HepG2 (cell line): Measurements from ENCODE around the gene FAM111A. TPM values are rescaled to one million over a fixed set of nuclear protein-coding genes. Genes with fewer than 3 reads are reported as not detected.
A peak's percentile ranks its signal among the peaks of the same experiment; 100 is the strongest.

Experiments used
- BRF2 ChIP-seq: sonication (generic); formaldehyde crosslinking; IDR thresholded peaks from 2 replicates; pipeline ENCODE4 v1.8.1; 2022; ENCODE audit warnings: mild to moderate bottlenecking, missing genetic modification reagents
- CC2D1A ChIP-seq: sonication (generic); formaldehyde crosslinking; IDR thresholded peaks from 2 replicates; pipeline ENCODE4 v1.8.1; 2023; ENCODE audit warnings: mild to moderate bottlenecking, missing genetic modification reagents
- CREB1 ChIP-seq, 2 experiments: fragments of 450-650 bp in 1 of 2; IDR thresholded peaks; 2 replicates each; pipeline ENCODE4 v1.6.1; 2016 to 2017; ENCODE audit warnings: control low read depth in 1 of 2, mild to moderate bottlenecking in 1 of 2, missing compliant biosample characterization in 1 of 2, missing genetic modification characterization in 1 of 2
- ETV5 ChIP-seq: IDR thresholded peaks from 2 replicates; pipeline ENCODE4 v1.6.1; 2018; ENCODE audit warnings: missing biosample characterization, missing genetic modification reagents, inconsistent platforms, borderline replicate concordance
- GTF2F1 ChIP-seq: fragments of 150-350 bp; IDR thresholded peaks from 2 replicates; pipeline ENCODE4 v1.6.1; 2014; ENCODE audit warnings: low read length
- HNF4G ChIP-seq, 2 experiments: sonication (generic) in 1 of 2; formaldehyde crosslinking in 1 of 2; IDR thresholded peaks; 2 replicates each; pipeline versions ENCODE4 v1.4.0 to v1.6.1; 2011 to 2020; ENCODE audit warnings: borderline replicate concordance in 2 of 2, low read depth in 2 of 2, mild to moderate bottlenecking in 2 of 2, low read length in 1 of 2, missing genetic modification reagents in 1 of 2, moderate library complexity in 1 of 2
- MEIS1 ChIP-seq: sonication (generic); formaldehyde crosslinking; IDR thresholded peaks from 2 replicates; pipeline ENCODE4 v1.9.0; 2021; ENCODE audit warnings: mild to moderate bottlenecking, missing genetic modification reagents, moderate library complexity, borderline replicate concordance
- RFXANK ChIP-seq: IDR thresholded peaks from 2 replicates; pipeline ENCODE4 v1.6.1; 2016
- SPEN ChIP-seq: sonication (generic); formaldehyde crosslinking; IDR thresholded peaks from 2 replicates; pipeline ENCODE4 v1.5.1; 2020; ENCODE audit warnings: low read depth, mild to moderate bottlenecking, missing genetic modification reagents
- SRF ChIP-seq: IDR thresholded peaks from 2 replicates; pipeline ENCODE4 v1.6.1; 2011; ENCODE audit warnings: mild to moderate bottlenecking, low read depth, low read length, moderate library complexity
- STAG1 ChIP-seq: sonication (generic); formaldehyde crosslinking; IDR thresholded peaks from 2 replicates; pipeline ENCODE4 v1.4.0; 2020; ENCODE audit warnings: missing genetic modification reagents
- TOE1 ChIP-seq: sonication (generic); formaldehyde crosslinking; IDR thresholded peaks from 2 replicates; pipeline ENCODE4 v1.4.0; 2020; ENCODE audit warnings: mild to moderate bottlenecking, missing genetic modification reagents
- ZBTB10 ChIP-seq: sonication (generic); formaldehyde crosslinking; IDR thresholded peaks from 2 replicates; pipeline ENCODE4 v1.4.0; 2020; ENCODE audit warnings: missing genetic modification reagents, borderline replicate concordance
- ZBTB4 ChIP-seq: sonication (generic); formaldehyde crosslinking; IDR thresholded peaks from 2 replicates; pipeline ENCODE4 v1.4.0; 2020; ENCODE audit warnings: missing genetic modification reagents, mild to moderate bottlenecking, borderline replicate concordance
- ZC3H13 ChIP-seq: sonication (generic); formaldehyde crosslinking; IDR thresholded peaks from 2 replicates; pipeline ENCODE4 v1.8.1; 2023; ENCODE audit warnings: mild to moderate bottlenecking, missing genetic modification reagents, moderate library complexity
- ZFP90 ChIP-seq: sonication (generic); formaldehyde crosslinking; IDR thresholded peaks from 2 replicates; pipeline ENCODE4 v1.8.0; 2022; ENCODE audit warnings: missing genetic modification reagents, mild to moderate bottlenecking, inconsistent platforms, borderline replicate concordance
- ZNF12 ChIP-seq: sonication (generic); formaldehyde crosslinking; IDR thresholded peaks from 2 replicates; pipeline ENCODE4 v1.5.0; 2020; ENCODE audit warnings: missing genetic modification reagents
- ZNF3 ChIP-seq: IDR thresholded peaks from 2 replicates; pipeline ENCODE4 v1.7.0; 2017; ENCODE audit warnings: inconsistent platforms
- ZNF441 ChIP-seq: sonication (generic); formaldehyde crosslinking; IDR thresholded peaks from 2 replicates; pipeline ENCODE4 v1.7.0; 2021; ENCODE audit warnings: missing genetic modification reagents, borderline replicate concordance
- ZNF761 ChIP-seq: sonication (generic); formaldehyde crosslinking; conservative IDR thresholded peaks from 2 replicates; pipeline ENCODE4 v1.4.0; 2020; ENCODE audit warnings: mild to moderate bottlenecking, missing genetic modification reagents
- ZNF773 ChIP-seq: sonication (generic); formaldehyde crosslinking; IDR thresholded peaks from 2 replicates; pipeline ENCODE4 v1.4.0; 2020; ENCODE audit warnings: missing genetic modification reagents, borderline replicate concordance
- polyA plus RNA-seq, 8 experiments: library from polyadenylated mRNA; depleted of rRNA in 3 of 8; stranded (reverse) in 7 of 8; unstranded in 1 of 8; fragments of >200 nt; fragmentation: Illumina TruSeq in 4 of 8; extraction: Trizol in 4 of 8; gene quantifications; 2 replicates each; pipeline versions ENCODE4 v1.2.1 to v1.2.3, GENCODE V29; 2011 to 2016; ENCODE audit warnings: low read depth in 4 of 8, missing spikeins in 1 of 8, mixed read lengths in 1 of 8; ENCODE audit not compliant: insufficient read depth in 1 of 8
- total RNA-seq, 5 experiments: library from RNA; depleted of rRNA; stranded (reverse); fragments of >200 nt; fragmentation: Illumina TruSeq; extraction: Trizol; gene quantifications; 2 replicates each; pipeline ENCODE4 v1.2.3, GENCODE V29; 2016; ENCODE audit warnings: low read depth in 1 of 5

Gene FAM111A
- total and polyA plus RNA-seq, 2 of the 13 experiments (the other 11 are each of a cell fraction or from before 2014, with no cell fraction given) = 3.2 to 13.5 TPM

- TF ChIP-seq ZBTB4 (CRISPR knock-in tag) (no peak), ZNF773 (CRISPR knock-in tag) (no peak), ZNF761 (CRISPR knock-in tag) (peak; percentile 77; the same call in 1 of the 2 replicates), HNF4G (IDR thresholded peaks at IDR 0.05; ENCODE audit: borderline replicate concordance, low read depth, low read length) (no peak), HNF4G (CRISPR knock-in tag; IDR thresholded peaks at IDR 0.05; ENCODE audit: borderline replicate concordance, low read depth) (no peak), RFXANK (CRISPR knock-in tag) (no peak), ZFP90 (CRISPR knock-in tag) (peak; percentile 50; the same call in 1 of the 2 replicates), GTF2F1 (no peak), ZC3H13 (no peak), ZNF12 (CRISPR knock-in tag) (no peak; the same call in 1 of the 2 replicates), ZNF441 (CRISPR knock-in tag) (no peak), BRF2 (CRISPR knock-in tag) (peak; percentile 70; the same call in 1 of the 2 replicates), TOE1 (CRISPR knock-in tag) (no peak), ETV5 (CRISPR knock-in tag) (no peak; the same call in 1 of the 2 replicates), CREB1 (IDR thresholded peaks at IDR 0.05) (no peak), CREB1 (CRISPR knock-in tag; IDR thresholded peaks at IDR 0.05) (no peak), ZBTB10 (no peak), MEIS1 (CRISPR knock-in tag) (no peak), SPEN (CRISPR knock-in tag) (no peak; the same call in 1 of the 2 replicates), ZNF3 (CRISPR knock-in tag) (no peak), CC2D1A (CRISPR knock-in tag) (no peak), SRF (no peak), STAG1 (CRISPR knock-in tag) (peak; percentile 95)
These were observed 29.1 kb downstream of the FAM111A start, which contains the start of gene DTX4 (continued) for GRCh38 chr11:59171508-59172322.
